LoVo (cell line): Measurements from ENCODE around the gene STUB1.

Source experiments
- DNase-seq: peaks from one replicate; pipeline ENCODE4 v3.0.0-alpha.2; 2016; ENCODE audit warnings: low spot score

STUB1 gene

GRCh38 chr16:667113-667779 is 13.0 kb upstream of the STUB1 start:
- no peak for DNase-seq

- peak; percentile 95 for DNase-seq
Observed at GRCh38 chr16:667780-668518, 12.3 kb upstream of the STUB1 start, which contains the start of gene RHOT2. RHOT2 (plus strand) TSS chr16:668132; CDS start chr16:668200, 68 bp downstream.

- no peak for DNase-seq
Observed at GRCh38 chr16:668519-669171, 11.6 kb upstream of the STUB1 start.

- DNase-seq: no peak
Observed at GRCh38 chr16:669666-670065, 10.5 kb upstream of the STUB1 start.

- no peak for DNase-seq
Observed at GRCh38 chr16:670485-671352, 9.5 kb upstream of the STUB1 start.

GRCh38 chr16:671353-672131 is 8.7 kb upstream of the STUB1 start:
- no peak for DNase-seq

GRCh38 chr16:672371-672770 is 7.8 kb upstream of the STUB1 start:
- DNase-seq: no peak

- no peak for DNase-seq
Observed at GRCh38 chr16:672851-673250, 7.4 kb upstream of the STUB1 start.

- no peak for DNase-seq
Observed at GRCh38 chr16:673399-673991, 6.7 kb upstream of the STUB1 start.

GRCh38 chr16:674214-674881 is 5.9 kb upstream of the STUB1 start:
- no peak for DNase-seq

GRCh38 chr16:674968-675883 is 5.0 kb upstream of the STUB1 start, which contains the start of gene RHBDL1:
RHBDL1 (plus strand) TSS chr16:675671; CDS start chr16:675791, 120 bp downstream.
- no peak for DNase-seq

GRCh38 chr16:675884-676564 is 4.2 kb upstream of the STUB1 start:
- no peak for DNase-seq

GRCh38 chr16:676565-676902 is 3.7 kb upstream of the STUB1 start:
- no peak for DNase-seq

- no peak for DNase-seq
Observed at GRCh38 chr16:676913-677312, 3.3 kb upstream of the STUB1 start.

GRCh38 chr16:677316-678190 is 2.7 kb upstream of the STUB1 start:
- DNase-seq: no peak

- DNase-seq: no peak
Observed at GRCh38 chr16:678209-678857, 1.9 kb upstream of the STUB1 start.
